ENCODE data around the gene SGK1. TPM values are rescaled to one million over a fixed set of nuclear protein-coding genes. Genes with fewer than 3 reads are reported as not detected.
A peak's percentile ranks its signal among the peaks of the same experiment; 100 is the strongest.
"Not testable (repeated sequence)": the region's sequence is repeated elsewhere in the genome, so short reads cannot be mapped to it uniquely, and the experiment has no call there.

Gene SGK1
- total and polyA plus RNA-seq, 7 experiments from 2014 or later, result 6.9 to 443 (median 21.3) TPM

- Histone ChIP-seq H3K27me3 (ENCODE audit: control insufficient read depth in 2 of 2, insufficient read depth in 2 of 2, low read length in 2 of 2) (no peaks in the 10 kb centered on the region), H3K9me3 (ENCODE audit: control insufficient read depth in 2 of 3, low read length in 3 of 3) (no peaks in the 10 kb centered on the region), H3K4me3 (ENCODE audit: low read length) (no peak overlapping the region), H3K27ac (ENCODE audit: low read depth, low read length) (no peak overlapping the region), H3K36me3 (ENCODE audit: control insufficient read depth in 2 of 3, insufficient read depth in 3 of 3, low read length in 3 of 3) (no peaks in the 10 kb centered on the region), H3K4me1 (ENCODE audit: control insufficient read depth in 2 of 2, insufficient read depth in 2 of 2, low read length in 2 of 2) (no peaks in the 10 kb centered on the region)
- Mint-ChIP-seq H3K4me3 (no peak overlapping the region), H3K27ac (peak overlapping the region in 4 of 9 donors; percentile 2 to 30 (median 20)), H3K36me3 (peaks cover 0 to 11% (median 0%) of the 10 kb centered on the region in 5 donors), H3K9me3 (no peaks in the 10 kb centered on the region), H3K27me3 (no peaks in the 10 kb centered on the region), H3K4me1 (peaks cover 5 to 37% (median 19%) of the 10 kb centered on the region in 7 donors)
- no peak for ATAC-seq
- ChIA-PET CTCF (interaction anchor here (0.7 kb wide), 1 partner anchor 113 kb away, joined by 4 read pairs; no protein-coding TSS in a partner anchor), POLR2A (interaction anchor here (1.1 to 1.4 kb wide), 2 partner anchors 13 to 18 kb away, joined by 3 read pairs; no protein-coding TSS in a partner anchor)
- intact Hi-C loops (cut with micrococcal nuclease), result no loop called here
- DNase-seq, result no peak
Observed at GRCh38 chr6:134193536-134194498, 124.1 kb downstream of the SGK1 start.

GRCh38 chr6:134192609-134193008 is 125.3 kb downstream of the SGK1 start:
- H3K36me3 ChIP-seq (ENCODE audit: control insufficient read depth in 2 of 3, insufficient read depth in 3 of 3, low read length in 3 of 3); H3K36me3 Mint-ChIP-seq; H3K27ac ChIP-seq (ENCODE audit: low read depth, low read length); CTCF ChIA-PET; H3K27ac Mint-ChIP-seq; H3K4me3 ChIP-seq (ENCODE audit: low read length); H3K27me3 ChIP-seq (ENCODE audit: control insufficient read depth in 2 of 2, insufficient read depth in 2 of 2, low read length in 2 of 2); H3K4me1 ChIP-seq (ENCODE audit: control insufficient read depth in 2 of 2, insufficient read depth in 2 of 2, low read length in 2 of 2); H3K9me3 ChIP-seq (ENCODE audit: control insufficient read depth in 2 of 3, low read length in 3 of 3); ATAC-seq; H3K9me3 Mint-ChIP-seq; DNase-seq; intact Hi-C loops (cut with micrococcal nuclease); H3K27me3 Mint-ChIP-seq; H3K4me3 Mint-ChIP-seq: not testable (repeated sequence)
- H3K4me1 Mint-ChIP-seq, result peaks cover 5 to 36% (median 19%) of the 10 kb centered on the region in 7 donors
- POLR2A ChIA-PET, result interaction anchor here (1.1 to 1.4 kb wide), 2 partner anchors 12 to 17 kb away, joined by 3 read pairs; no protein-coding TSS in a partner anchor

GRCh38 chr6:134190883-134191282 is 127.0 kb downstream of the SGK1 start:
- Histone ChIP-seq H3K4me1 (ENCODE audit: control insufficient read depth in 2 of 2, insufficient read depth in 2 of 2, low read length in 2 of 2) (peaks cover 0 to 9% of the 10 kb centered on the region in 2 donors), H3K9me3 (ENCODE audit: control insufficient read depth in 2 of 3, low read length in 3 of 3) (no peaks in the 10 kb centered on the region), H3K27ac (ENCODE audit: low read depth, low read length) (no peak overlapping the region), H3K36me3 (ENCODE audit: control insufficient read depth in 2 of 3, insufficient read depth in 3 of 3, low read length in 3 of 3) (no peaks in the 10 kb centered on the region), H3K27me3 (ENCODE audit: control insufficient read depth in 2 of 2, insufficient read depth in 2 of 2, low read length in 2 of 2) (no peaks in the 10 kb centered on the region), H3K4me3 (ENCODE audit: low read length) (no peak overlapping the region)
- no peaks in the 10 kb centered on the region for H3K9me3 Mint-ChIP-seq
- H3K36me3 Mint-ChIP-seq, result peaks cover 0 to 3% (median 0%) of the 10 kb centered on the region in 5 donors
- ChIA-PET POLR2A (interaction anchor here (0.7 kb wide), 1 partner anchor 31 kb away, joined by 3 read pairs; no protein-coding TSS in a partner anchor), CTCF (no interaction called here)
- no peaks in the 10 kb centered on the region for H3K27me3 Mint-ChIP-seq
- intact Hi-C loops (cut with micrococcal nuclease), result no loop called here
- peaks cover 2 to 45% (median 26%) of the 10 kb centered on the region in 7 donors for H3K4me1 Mint-ChIP-seq
- DNase-seq, result no peak
- no peak overlapping the region for H3K27ac Mint-ChIP-seq
- no peak for ATAC-seq
- H3K4me3 Mint-ChIP-seq, result no peak overlapping the region

DNA sequence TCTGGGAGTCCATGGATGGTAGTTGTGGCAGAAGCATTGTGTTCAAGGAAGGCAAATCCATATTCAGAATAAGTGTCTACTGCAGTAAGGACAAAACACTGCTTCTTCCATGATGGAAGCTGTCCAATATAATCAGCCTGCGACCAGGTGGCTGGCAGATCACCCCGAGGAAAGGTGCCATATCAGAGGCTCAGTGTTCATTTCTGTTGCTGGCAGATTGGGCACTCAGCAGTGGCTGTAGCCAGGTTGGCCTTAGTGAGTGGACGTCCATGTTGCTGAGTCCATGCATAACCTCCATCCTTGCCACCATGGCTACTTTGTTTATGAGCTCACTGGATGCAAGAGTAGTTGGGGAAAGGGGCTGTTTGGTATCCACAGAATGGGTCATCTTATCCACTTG is 130.2 kb downstream of the SGK1 start:
- intact Hi-C loops (cut with micrococcal nuclease), result no loop called here
- H3K4me1 ChIP-seq (ENCODE audit: control insufficient read depth in 2 of 2, insufficient read depth in 2 of 2, low read length in 2 of 2), result peaks cover 0 to 9% of the 10 kb centered on the region in 2 donors
- no peak overlapping the region for H3K27ac ChIP-seq (ENCODE audit: low read depth, low read length)
- Mint-ChIP-seq H3K36me3 (peaks cover 0 to 3% (median 0%) of the 10 kb centered on the region in 5 donors), H3K9me3 (no peaks in the 10 kb centered on the region), H3K4me3 (no peak overlapping the region), H3K27me3 (no peaks in the 10 kb centered on the region), H3K4me1 (peaks cover 0 to 43% (median 29%) of the 10 kb centered on the region in 7 donors), H3K27ac (no peak overlapping the region)
- H3K27me3 ChIP-seq (ENCODE audit: control insufficient read depth in 2 of 2, insufficient read depth in 2 of 2, low read length in 2 of 2), result no peaks in the 10 kb centered on the region
- H3K9me3 ChIP-seq (ENCODE audit: control insufficient read depth in 2 of 3, low read length in 3 of 3), result no peaks in the 10 kb centered on the region
- ATAC-seq (no peak), DNase-seq (no peak)
- H3K4me3 ChIP-seq (ENCODE audit: low read length), result no peak overlapping the region
- POLR2A ChIA-PET, result interaction anchor here (0.6 kb wide), 1 partner anchor 24 kb away, joined by 3 read pairs; no protein-coding TSS in a partner anchor
- CTCF ChIA-PET, result no interaction called here
- H3K36me3 ChIP-seq (ENCODE audit: control insufficient read depth in 2 of 3, insufficient read depth in 3 of 3, low read length in 3 of 3), result no peaks in the 10 kb centered on the region

- ChIA-PET POLR2A (no interaction called here), CTCF (no interaction called here)
- no peaks in the 10 kb centered on the region for H3K27me3 Mint-ChIP-seq
- intact Hi-C loops (cut with micrococcal nuclease), result no loop called here
- peaks cover 0 to 3% (median 0%) of the 10 kb centered on the region in 5 donors for H3K36me3 Mint-ChIP-seq
- H3K4me1 Mint-ChIP-seq, result peaks cover 0 to 41% (median 27%) of the 10 kb centered on the region in 7 donors
- Histone ChIP-seq H3K4me1 (ENCODE audit: control insufficient read depth in 2 of 2, insufficient read depth in 2 of 2, low read length in 2 of 2) (peaks cover 0 to 9% of the 10 kb centered on the region in 2 donors), H3K27ac (ENCODE audit: low read depth, low read length) (no peak overlapping the region), H3K9me3 (ENCODE audit: control insufficient read depth in 2 of 3, low read length in 3 of 3) (no peaks in the 10 kb centered on the region), H3K27me3 (ENCODE audit: control insufficient read depth in 2 of 2, insufficient read depth in 2 of 2, low read length in 2 of 2) (no peaks in the 10 kb centered on the region), H3K36me3 (ENCODE audit: control insufficient read depth in 2 of 3, insufficient read depth in 3 of 3, low read length in 3 of 3) (no peaks in the 10 kb centered on the region), H3K4me3 (ENCODE audit: low read length) (no peak overlapping the region)
- ATAC-seq (no peak), DNase-seq (no peak)
- no peak overlapping the region for H3K4me3 Mint-ChIP-seq
- no peaks in the 10 kb centered on the region for H3K9me3 Mint-ChIP-seq
- H3K27ac Mint-ChIP-seq, result no peak overlapping the region
Observed at GRCh38 chr6:134187154-134187553, 130.8 kb downstream of the SGK1 start.

DNA sequence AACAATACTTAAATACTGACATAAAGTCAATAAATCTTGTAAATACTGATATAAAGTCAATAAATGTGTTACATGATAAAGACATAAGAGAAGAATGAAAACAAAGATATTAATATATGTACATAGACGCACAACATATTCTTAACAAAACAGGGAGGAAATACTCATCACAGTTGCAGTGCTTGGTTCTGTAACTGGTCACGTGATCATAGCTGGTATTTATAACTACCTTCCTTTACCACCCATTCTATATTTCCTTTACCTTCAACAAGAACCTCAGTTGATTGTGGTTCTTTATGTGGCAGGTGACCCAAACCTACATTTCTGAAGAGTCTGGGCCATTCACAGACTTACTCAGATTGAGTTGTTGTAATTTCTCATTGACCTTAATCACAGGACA is 131.6 kb downstream of the SGK1 start:
- peaks cover 0 to 40% (median 26%) of the 10 kb centered on the region in 7 donors for H3K4me1 Mint-ChIP-seq
- CTCF ChIA-PET, result no interaction called here
- Histone ChIP-seq H3K36me3 (ENCODE audit: control insufficient read depth in 2 of 3, insufficient read depth in 3 of 3, low read length in 3 of 3) (no peaks in the 10 kb centered on the region), H3K27me3 (ENCODE audit: control insufficient read depth in 2 of 2, insufficient read depth in 2 of 2, low read length in 2 of 2) (no peaks in the 10 kb centered on the region), H3K4me3 (ENCODE audit: low read length) (no peak overlapping the region), H3K4me1 (ENCODE audit: control insufficient read depth in 2 of 2, insufficient read depth in 2 of 2, low read length in 2 of 2) (peaks cover 0 to 9% of the 10 kb centered on the region in 2 donors), H3K27ac (ENCODE audit: low read depth, low read length) (no peak overlapping the region), H3K9me3 (ENCODE audit: control insufficient read depth in 2 of 3, low read length in 3 of 3) (no peaks in the 10 kb centered on the region)
- DNase-seq, result peak in 1 of 9 donors; percentile 12
- H3K4me3 Mint-ChIP-seq, result no peak overlapping the region
- intact Hi-C loops (cut with micrococcal nuclease), result no loop called here
- POLR2A ChIA-PET, result no interaction called here
- H3K27me3 Mint-ChIP-seq, result no peaks in the 10 kb centered on the region
- peak overlapping the region in 1 of 9 donors; percentile 56 for H3K27ac Mint-ChIP-seq
- no peak for ATAC-seq
- no peaks in the 10 kb centered on the region for H3K9me3 Mint-ChIP-seq
- peaks cover 0 to 3% (median 0%) of the 10 kb centered on the region in 5 donors for H3K36me3 Mint-ChIP-seq
